ENCODE data around the gene CHCHD2.

CHCHD2 gene

DNA sequence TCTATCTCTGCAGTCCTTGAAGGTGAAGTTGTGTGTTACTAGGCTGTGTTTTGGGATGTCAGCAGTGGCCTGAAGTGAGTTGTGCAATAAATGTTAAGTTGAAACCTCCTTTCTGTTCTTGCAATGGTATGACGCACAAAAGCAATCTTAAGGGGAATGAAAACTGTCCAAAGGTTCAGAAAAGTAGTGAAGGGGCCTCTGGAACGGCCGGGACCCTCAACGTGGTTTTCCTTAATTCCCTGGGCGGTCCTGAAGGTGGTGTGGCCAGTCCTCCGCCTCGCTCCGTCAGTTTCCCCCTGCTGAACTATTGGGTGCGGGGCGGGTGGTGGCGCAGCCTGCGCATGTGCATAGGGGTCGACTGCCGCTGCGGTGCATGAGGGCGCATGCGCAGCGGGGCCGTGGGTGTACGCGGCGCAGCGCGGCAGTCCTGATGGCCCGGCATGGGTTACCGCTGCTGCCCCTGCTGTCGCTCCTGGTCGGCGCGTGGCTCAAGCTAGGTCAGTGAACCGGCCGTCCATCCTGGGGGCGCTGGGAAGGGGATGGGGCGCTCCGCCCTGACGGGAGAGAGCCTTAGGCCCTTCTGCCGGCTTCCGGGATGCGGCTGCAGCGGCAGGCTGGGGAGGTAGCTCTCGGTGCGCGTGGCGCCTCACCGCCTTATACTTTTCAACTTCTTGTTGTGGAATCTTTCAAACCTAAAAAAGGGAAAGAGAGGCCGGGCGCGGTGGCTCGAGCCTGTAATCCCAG, 42.2 kb downstream of the CHCHD2 start, which contains the start of gene SUMF2:
Gene SUMF2, plus strand, starts transcription at position 405 of the 744 bp plus-strand sequence. Its CDS starts 26 bp downstream, at position 431.
- Mint-ChIP-seq H3K4me3 (peak within 1 kb of the TSS; percentile 92), H3K27me3 (no peaks in the 10 kb centered on the region), H3K27ac (peak within 1 kb of the TSS; percentile 97), H3K9me3 (no peaks in the 10 kb centered on the region), H3K4me1 (ENCODE audit: low read depth) (peaks cover 55% of the 10 kb centered on the region), H3K36me3 (ENCODE audit: low read depth) (peaks cover 84% of the 10 kb centered on the region)
- peak; percentile 95 for DNase-seq

DNA sequence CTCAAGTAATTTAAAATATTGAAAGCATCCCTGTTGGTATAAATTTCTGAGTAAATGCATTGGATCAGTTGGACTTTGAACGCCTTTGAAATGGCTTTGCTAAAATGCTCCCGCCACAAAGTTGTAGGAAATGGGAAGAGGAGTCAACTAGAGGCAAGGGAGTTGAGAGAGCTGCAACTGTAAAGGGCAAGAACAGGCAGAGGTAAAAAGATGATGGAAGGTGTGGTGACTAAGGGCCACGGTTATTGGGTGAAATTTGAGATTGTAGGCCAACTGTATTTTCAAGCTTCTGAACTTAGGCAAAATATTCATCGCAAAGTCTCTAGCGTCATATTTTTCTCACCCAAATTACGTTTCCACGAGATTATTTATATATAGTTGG, 42.8 kb downstream of the CHCHD2 start:
- DNase-seq = no peak
- peaks cover 84% of the 10 kb centered on the region for H3K36me3 Mint-ChIP-seq (ENCODE audit: low read depth)
- no peaks in the 10 kb centered on the region for H3K9me3 Mint-ChIP-seq
- no peaks in the 10 kb centered on the region for H3K27me3 Mint-ChIP-seq
- H3K4me1 Mint-ChIP-seq (ENCODE audit: low read depth) = peaks cover 59% of the 10 kb centered on the region
- peak overlapping the region; percentile 92 for H3K4me3 Mint-ChIP-seq
- peak overlapping the region; percentile 97 for H3K27ac Mint-ChIP-seq

DNA sequence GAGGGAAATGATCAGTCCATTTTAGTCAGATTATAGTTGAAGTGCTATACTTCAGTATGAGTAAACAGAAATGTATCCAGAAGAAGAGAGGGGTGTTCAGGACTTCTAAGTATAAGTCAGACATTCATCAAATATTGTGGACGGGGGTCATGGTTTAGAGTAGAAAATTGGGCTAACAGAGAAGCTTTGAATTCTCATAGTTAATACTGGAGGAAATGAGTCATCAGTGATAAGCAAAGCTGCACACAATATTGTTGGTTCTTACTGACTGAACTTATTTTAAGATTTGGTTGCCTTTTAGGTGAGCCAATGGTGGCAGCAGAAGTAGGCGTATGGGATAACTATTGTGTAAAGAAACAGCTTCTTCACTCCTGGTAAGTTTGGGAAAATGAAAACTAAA, 43.9 kb downstream of the CHCHD2 start:
- Mint-ChIP-seq H3K4me1 (ENCODE audit: low read depth) (peaks cover 69% of the 10 kb centered on the region), H3K36me3 (ENCODE audit: low read depth) (peaks cover 87% of the 10 kb centered on the region)

DNA sequence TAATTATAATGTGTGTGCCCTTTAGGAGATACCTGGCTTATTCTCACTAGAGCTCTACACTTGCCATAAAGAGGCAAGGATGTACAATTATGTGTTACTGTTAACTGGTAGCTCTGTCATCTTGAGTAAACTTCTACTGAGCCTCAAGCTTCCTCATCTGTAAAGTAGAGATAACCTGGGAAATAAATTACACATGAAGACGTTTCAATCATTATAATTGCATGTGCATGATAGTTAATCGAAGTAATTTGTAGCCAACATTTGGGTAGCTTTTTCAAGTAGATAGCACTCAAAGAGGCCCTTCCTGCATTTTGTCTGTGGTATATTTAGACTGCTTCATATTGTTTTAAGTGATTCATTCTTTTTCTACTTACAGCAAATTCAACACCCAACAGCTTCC, 52.3 kb downstream of the CHCHD2 start:
- Mint-ChIP-seq H3K4me1 (ENCODE audit: low read depth) (peaks cover 63% of the 10 kb centered on the region), H3K27me3 (no peaks in the 10 kb centered on the region), H3K36me3 (ENCODE audit: low read depth) (peaks cover 84% of the 10 kb centered on the region), H3K9me3 (no peaks in the 10 kb centered on the region), H3K27ac (peak overlapping the region; percentile 85), H3K4me3 (peak overlapping the region; percentile 90)
- DNase-seq = no peak

More for the DNA sequence above, 43.9 kb downstream of the CHCHD2 start:
- peak overlapping the region; percentile 87 for H3K27ac Mint-ChIP-seq
- H3K4me3 Mint-ChIP-seq = peak overlapping the region; percentile 2
- no peaks in the 10 kb centered on the region for H3K9me3 Mint-ChIP-seq
- DNase-seq = no peak
- no peaks in the 10 kb centered on the region for H3K27me3 Mint-ChIP-seq

DNA sequence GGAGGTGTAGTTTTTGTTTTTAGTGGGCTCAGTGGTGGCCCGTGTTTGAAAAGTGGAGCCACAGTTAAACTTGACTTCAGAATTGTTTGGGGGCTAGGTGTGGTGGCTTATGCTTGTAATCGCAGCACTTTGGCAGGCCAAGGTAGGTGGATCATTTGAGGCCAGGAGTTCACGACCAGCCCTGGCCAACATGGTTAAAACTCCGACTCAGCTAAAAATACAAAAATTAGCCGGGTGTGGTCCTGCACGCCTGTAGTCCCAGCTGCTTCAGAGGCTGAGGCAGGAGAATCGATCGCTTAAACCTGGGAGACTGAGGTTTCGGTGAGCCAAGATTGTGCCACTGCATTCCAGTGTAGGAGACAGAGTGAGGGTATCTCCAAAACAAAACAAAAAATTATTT, 52.9 kb downstream of the CHCHD2 start:
- H3K9me3 Mint-ChIP-seq = no peaks in the 10 kb centered on the region
- peak overlapping the region; percentile 90 for H3K4me3 Mint-ChIP-seq
- H3K27me3 Mint-ChIP-seq = no peaks in the 10 kb centered on the region
- H3K27ac Mint-ChIP-seq = peak overlapping the region; percentile 85
- H3K36me3 Mint-ChIP-seq (ENCODE audit: low read depth) = peaks cover 79% of the 10 kb centered on the region
- no peak for DNase-seq
- H3K4me1 Mint-ChIP-seq (ENCODE audit: low read depth) = peaks cover 60% of the 10 kb centered on the region

Data from activated T-cell treated with anti-CD3 and anti-CD28 coated beads, Interleukin-2, amount 50 U/mL, for 24 hours (primary cell).